ENCODE data around the gene TEX2.
A peak's percentile ranks its signal among the peaks of the same experiment; 100 is the strongest.

TEX2 gene

DNA sequence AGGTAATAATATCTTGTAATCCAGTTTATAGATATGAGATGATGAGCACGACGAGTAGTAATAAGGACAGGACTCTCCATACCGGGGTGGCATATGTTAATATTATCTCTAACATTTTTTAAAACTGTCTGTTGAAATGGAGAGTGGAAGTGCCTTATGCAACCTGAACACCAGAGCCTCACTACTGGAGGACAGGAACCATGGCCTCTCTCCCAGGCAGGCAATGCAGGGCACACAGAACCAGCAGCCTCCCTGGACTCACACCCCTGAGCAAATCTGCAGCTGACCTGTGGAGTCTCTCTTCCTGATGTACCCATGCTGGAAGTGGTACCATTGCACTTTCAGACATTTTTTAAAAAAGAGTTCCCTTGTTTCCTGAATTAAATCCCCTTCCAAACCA is 78.0 kb downstream of the TEX2 start:
- Histone ChIP-seq H2BK12ac (ENCODE audit: low read length) (no peak overlapping the region), H3K79me1 (ENCODE audit: low read depth, low read length) (no peaks in the 10 kb centered on the region), H3K4me3 (ENCODE audit: low read length in 2 of 2) (no peak overlapping the region), H3K23ac (ENCODE audit: low read depth, low read length, poor library complexity) (no peak overlapping the region), H2BK15ac (ENCODE audit: low read length) (no peak overlapping the region), H3K36me3 (replicated peaks in 1 of 2; ENCODE audit: control insufficient read depth in 2 of 2, insufficient read depth in 2 of 2, low read length in 2 of 2) (peaks cover 0 to 7% of the 10 kb centered on the region in 2 donors), H3K27ac (replicated peaks; ENCODE audit: low read length) (no peak overlapping the region), H3K27me3 (ENCODE audit: control insufficient read depth in 3 of 3, insufficient read depth in 3 of 3, low read depth in 1 of 3, low read length in 3 of 3) (no peaks in the 10 kb centered on the region), H4K8ac (ENCODE audit: low read depth, low read length) (no peak overlapping the region), H3K4me1 (ENCODE audit: control insufficient read depth in 2 of 2, insufficient read depth in 1 of 2, low read depth in 1 of 2, low read length in 2 of 2) (no peaks in the 10 kb centered on the region), H3K18ac (ENCODE audit: low read length) (no peak overlapping the region), H4K91ac (ENCODE audit: low read depth, low read length, poor library complexity) (no peak overlapping the region), H3K9ac (ENCODE audit: low read depth, low read length, poor library complexity) (peak overlapping the region; percentile 60), H3K9me3 (replicated peaks in 1 of 2; ENCODE audit: control insufficient read depth in 2 of 2, insufficient read depth in 1 of 2, low read depth in 1 of 2, low read length in 2 of 2) (no peaks in the 10 kb centered on the region), H2AK5ac (ENCODE audit: low read depth, low read length) (no peak overlapping the region), H3K14ac (ENCODE audit: low read length) (no peak overlapping the region), H3K4me2 (ENCODE audit: insufficient read depth, low read length, poor library complexity, severe bottlenecking) (no peak overlapping the region), H2AFZ (ENCODE audit: low read length) (no peak overlapping the region), H3K4ac (ENCODE audit: low read length) (no peak overlapping the region), H2BK120ac (ENCODE audit: low read depth, low read length) (no peak overlapping the region), H2BK5ac (ENCODE audit: low read length) (no peak overlapping the region)
- no CpG with 5 or more reads among the region's 3 CpGs for WGBS, 2 donors (ENCODE audit: extremely low coverage in 2 of 2, insufficient read length in 2 of 2, insufficient replicate concordance in 1 of 2)
- no peak for DNase-seq (ENCODE audit: low spot score)

DNA sequence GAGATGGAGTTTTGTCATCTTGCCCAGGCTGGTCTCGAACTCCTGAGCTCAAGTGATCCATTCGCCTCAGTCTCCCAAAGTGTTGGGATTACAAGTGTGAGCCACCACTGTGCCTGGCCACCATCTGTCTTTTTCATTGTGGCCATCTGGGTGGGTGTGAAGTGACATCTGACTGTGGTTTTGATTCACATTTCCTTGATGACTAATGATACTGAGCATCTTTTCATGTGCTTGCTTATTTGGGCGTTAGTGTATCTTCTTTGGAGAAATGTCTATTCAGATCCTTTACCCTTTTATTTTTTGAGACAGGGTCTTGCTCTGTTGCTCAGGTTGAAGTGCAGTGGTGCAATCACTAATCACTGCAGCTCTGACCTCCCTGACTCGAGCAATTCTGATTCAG is 79.2 kb downstream of the TEX2 start:
- Histone ChIP-seq H3K4me2 (ENCODE audit: insufficient read depth, low read length, poor library complexity, severe bottlenecking) (no peak overlapping the region), H2BK12ac (ENCODE audit: low read length) (no peak overlapping the region), H2BK120ac (ENCODE audit: low read depth, low read length) (no peak overlapping the region), H3K14ac (ENCODE audit: low read length) (no peak overlapping the region), H3K18ac (ENCODE audit: low read length) (no peak overlapping the region), H3K27me3 (ENCODE audit: control insufficient read depth in 3 of 3, insufficient read depth in 3 of 3, low read depth in 1 of 3, low read length in 3 of 3) (no peaks in the 10 kb centered on the region), H3K36me3 (replicated peaks in 1 of 2; ENCODE audit: control insufficient read depth in 2 of 2, insufficient read depth in 2 of 2, low read length in 2 of 2) (peaks cover 0 to 7% of the 10 kb centered on the region in 2 donors), H3K4ac (ENCODE audit: low read length) (no peak overlapping the region), H4K8ac (ENCODE audit: low read depth, low read length) (no peak overlapping the region), H3K4me1 (ENCODE audit: control insufficient read depth in 2 of 2, insufficient read depth in 1 of 2, low read depth in 1 of 2, low read length in 2 of 2) (no peaks in the 10 kb centered on the region), H3K9me3 (replicated peaks in 1 of 2; ENCODE audit: control insufficient read depth in 2 of 2, insufficient read depth in 1 of 2, low read depth in 1 of 2, low read length in 2 of 2) (no peaks in the 10 kb centered on the region), H2AK5ac (ENCODE audit: low read depth, low read length) (no peak overlapping the region), H2BK15ac (ENCODE audit: low read length) (no peak overlapping the region), H3K9ac (ENCODE audit: low read depth, low read length, poor library complexity) (no peak overlapping the region), H2BK5ac (ENCODE audit: low read length) (no peak overlapping the region), H3K27ac (replicated peaks; ENCODE audit: low read length) (no peak overlapping the region), H3K4me3 (ENCODE audit: low read length in 2 of 2) (no peak overlapping the region), H2AFZ (ENCODE audit: low read length) (no peak overlapping the region), H3K23ac (ENCODE audit: low read depth, low read length, poor library complexity) (no peak overlapping the region), H4K91ac (ENCODE audit: low read depth, low read length, poor library complexity) (no peak overlapping the region), H3K79me1 (ENCODE audit: low read depth, low read length) (no peaks in the 10 kb centered on the region)
- WGBS, 2 donors (ENCODE audit: extremely low coverage in 2 of 2, insufficient read length in 2 of 2, insufficient replicate concordance in 1 of 2): no CpG with 5 or more reads among the region's 4 CpGs
- DNase-seq (ENCODE audit: low spot score): no peak

DNA sequence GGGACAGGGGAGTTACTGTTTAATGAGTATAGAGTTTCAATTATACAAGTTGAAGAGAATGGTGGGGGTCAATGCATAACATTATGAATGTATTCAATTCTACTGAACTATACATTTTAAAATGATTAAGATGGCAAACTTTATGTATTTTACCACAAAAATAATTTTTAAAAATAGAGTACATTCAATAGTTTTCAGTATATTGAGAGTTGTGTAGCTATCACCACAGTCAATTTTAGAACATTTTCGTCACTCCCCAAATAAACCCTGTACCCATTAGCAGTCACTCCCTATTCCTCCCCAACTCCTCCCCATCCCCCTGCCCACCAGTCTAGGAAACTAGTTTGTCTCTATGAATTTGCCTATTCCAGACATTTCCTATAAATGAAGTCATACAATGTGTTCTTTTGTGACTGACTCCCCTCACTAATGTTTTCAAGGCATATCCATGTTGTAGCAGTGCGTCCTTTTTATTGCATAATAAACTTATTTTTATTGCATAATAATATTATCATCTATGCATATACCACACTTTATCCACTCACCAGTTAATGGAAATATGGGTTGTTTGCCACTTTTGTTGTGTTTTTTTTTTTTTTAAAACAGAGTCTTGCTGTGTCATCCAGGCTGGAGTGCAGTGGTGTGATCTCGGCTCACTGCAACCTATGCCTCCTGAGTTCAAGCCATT is 80.6 kb downstream of the TEX2 start:
- no peak overlapping the region for H3K4ac ChIP-seq (ENCODE audit: low read length)
- no peak overlapping the region for H4K8ac ChIP-seq (ENCODE audit: low read depth, low read length)
- no peak overlapping the region for H2AK5ac ChIP-seq (ENCODE audit: low read depth, low read length)
- H3K4me3 ChIP-seq (ENCODE audit: low read length in 2 of 2): no peak overlapping the region
- no peak for DNase-seq (ENCODE audit: low spot score)
- WGBS, 2 donors (ENCODE audit: extremely low coverage in 2 of 2, insufficient read length in 2 of 2, insufficient replicate concordance in 1 of 2): no CpG with 5 or more reads among the region's 3 CpGs
- no peak overlapping the region for H3K4me2 ChIP-seq (ENCODE audit: insufficient read depth, low read length, poor library complexity, severe bottlenecking)
- no peaks in the 10 kb centered on the region for H3K4me1 ChIP-seq (ENCODE audit: control insufficient read depth in 2 of 2, insufficient read depth in 1 of 2, low read depth in 1 of 2, low read length in 2 of 2)
- H2BK5ac ChIP-seq (ENCODE audit: low read length): no peak overlapping the region
- H3K23ac ChIP-seq (ENCODE audit: low read depth, low read length, poor library complexity): no peak overlapping the region
- no peak overlapping the region for H2BK120ac ChIP-seq (ENCODE audit: low read depth, low read length)
- H2BK12ac ChIP-seq (ENCODE audit: low read length): no peak overlapping the region
- H2BK15ac ChIP-seq (ENCODE audit: low read length): no peak overlapping the region
- peaks cover 0 to 6% of the 10 kb centered on the region in 2 donors for H3K36me3 ChIP-seq (replicated peaks in 1 of 2; ENCODE audit: control insufficient read depth in 2 of 2, insufficient read depth in 2 of 2, low read length in 2 of 2)
- H3K79me1 ChIP-seq (ENCODE audit: low read depth, low read length): no peaks in the 10 kb centered on the region
- H3K14ac ChIP-seq (ENCODE audit: low read length): no peak overlapping the region
- no peaks in the 10 kb centered on the region for H3K27me3 ChIP-seq (ENCODE audit: control insufficient read depth in 3 of 3, insufficient read depth in 3 of 3, low read depth in 1 of 3, low read length in 3 of 3)
- no peak overlapping the region for H3K18ac ChIP-seq (ENCODE audit: low read length)
- H3K9ac ChIP-seq (ENCODE audit: low read depth, low read length, poor library complexity): no peak overlapping the region
- H3K27ac ChIP-seq (replicated peaks; ENCODE audit: low read length): no peak overlapping the region
- H2AFZ ChIP-seq (ENCODE audit: low read length): no peak overlapping the region
- H4K91ac ChIP-seq (ENCODE audit: low read depth, low read length, poor library complexity): no peak overlapping the region
- no peaks in the 10 kb centered on the region for H3K9me3 ChIP-seq (replicated peaks in 1 of 2; ENCODE audit: control insufficient read depth in 2 of 2, insufficient read depth in 1 of 2, low read depth in 1 of 2, low read length in 2 of 2)

DNA sequence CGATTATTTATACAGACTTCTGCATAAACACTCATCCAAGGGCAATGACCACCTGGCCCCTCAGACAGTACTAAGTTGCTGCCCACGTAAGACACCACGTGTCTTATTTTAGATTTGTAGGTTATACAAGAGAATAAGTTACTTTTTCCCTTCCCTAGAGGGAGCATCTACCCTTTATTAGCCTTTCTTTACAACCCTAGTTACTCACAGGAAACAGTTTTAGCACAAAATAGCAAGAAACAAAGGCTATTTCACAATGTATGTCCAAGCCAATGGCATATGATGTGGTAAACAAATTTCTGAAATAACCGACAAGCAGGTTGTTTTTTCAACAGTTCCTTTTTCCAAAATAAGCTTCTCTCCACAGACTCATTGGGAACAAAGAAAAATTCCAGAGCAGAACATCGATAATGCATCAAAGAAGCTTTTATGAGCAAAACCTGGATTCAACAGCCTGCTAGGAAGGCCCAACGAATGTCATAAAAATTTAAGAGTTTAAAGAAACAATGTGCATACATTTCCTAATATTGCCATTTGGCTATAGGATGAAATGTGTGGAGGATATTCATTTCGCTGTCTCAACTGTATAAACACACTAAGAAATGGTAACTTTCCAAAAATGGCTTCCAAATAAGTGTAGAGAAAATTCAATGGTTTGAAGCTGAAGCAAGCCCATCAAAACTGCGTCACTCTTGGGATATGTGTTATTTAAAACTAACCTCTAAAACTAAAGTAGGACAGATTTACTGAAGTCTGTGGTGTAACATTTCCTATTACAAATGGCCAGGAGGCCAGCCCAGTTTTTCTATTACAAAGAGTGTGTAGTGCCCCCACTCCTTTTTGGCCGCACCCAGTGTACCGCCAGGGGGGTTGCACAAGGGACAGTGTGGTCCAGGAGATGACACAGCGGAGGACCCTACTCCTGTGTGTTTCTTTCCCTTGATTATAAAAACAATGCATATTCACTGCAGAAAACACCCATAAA is 82.7 kb downstream of the TEX2 start:
- Histone ChIP-seq H3K23ac (ENCODE audit: low read depth, low read length, poor library complexity) (no peak overlapping the region), H4K8ac (ENCODE audit: low read depth, low read length) (no peak overlapping the region), H2BK5ac (ENCODE audit: low read length) (no peak overlapping the region), H2AFZ (ENCODE audit: low read length) (no peak overlapping the region), H3K36me3 (replicated peaks in 1 of 2; ENCODE audit: control insufficient read depth in 2 of 2, insufficient read depth in 2 of 2, low read length in 2 of 2) (peaks cover 0 to 22% of the 10 kb centered on the region in 2 donors), H3K14ac (ENCODE audit: low read length) (no peak overlapping the region), H4K91ac (ENCODE audit: low read depth, low read length, poor library complexity) (no peak overlapping the region), H3K9me3 (replicated peaks in 1 of 2; ENCODE audit: control insufficient read depth in 2 of 2, insufficient read depth in 1 of 2, low read depth in 1 of 2, low read length in 2 of 2) (peaks cover 0 to 1% of the 10 kb centered on the region in 2 donors), H3K27me3 (ENCODE audit: control insufficient read depth in 3 of 3, insufficient read depth in 3 of 3, low read depth in 1 of 3, low read length in 3 of 3) (no peaks in the 10 kb centered on the region), H3K27ac (replicated peaks; ENCODE audit: low read length) (no peak overlapping the region), H2BK12ac (ENCODE audit: low read length) (no peak overlapping the region), H2BK15ac (ENCODE audit: low read length) (no peak overlapping the region), H3K4ac (ENCODE audit: low read length) (no peak overlapping the region), H2BK120ac (ENCODE audit: low read depth, low read length) (no peak overlapping the region), H3K4me3 (ENCODE audit: low read length in 2 of 2) (no peak overlapping the region), H3K18ac (ENCODE audit: low read length) (no peak overlapping the region), H2AK5ac (ENCODE audit: low read depth, low read length) (no peak overlapping the region), H3K4me1 (ENCODE audit: control insufficient read depth in 2 of 2, insufficient read depth in 1 of 2, low read depth in 1 of 2, low read length in 2 of 2) (peaks cover 0 to 1% of the 10 kb centered on the region in 2 donors), H3K9ac (ENCODE audit: low read depth, low read length, poor library complexity) (no peak overlapping the region), H3K4me2 (ENCODE audit: insufficient read depth, low read length, poor library complexity, severe bottlenecking) (no peak overlapping the region), H3K79me1 (ENCODE audit: low read depth, low read length) (no peaks in the 10 kb centered on the region)
- WGBS, 2 donors (ENCODE audit: extremely low coverage in 2 of 2, insufficient read length in 2 of 2, insufficient replicate concordance in 1 of 2): no CpG with 5 or more reads among the region's 11 CpGs
- no peak for DNase-seq (ENCODE audit: low spot score)

All from neuronal stem cell (in vitro differentiated cells).